HCT116 (cell line): Measurements from ENCODE around the gene TNFRSF8. TPM values are rescaled to one million over a fixed set of nuclear protein-coding genes. Genes with fewer than 3 reads are reported as not detected.

ENCODE experiments used
- ATAC-seq: fragments of 200-7000 bp; cut with Tn5 transposase; 2 replicates; pipeline ENCODE4 v1.9.1; 2020; ENCODE audit warnings: mild to moderate bottlenecking, moderate library complexity
- BruUV-seq: library from RNA; stranded (reverse); fragments of 400-500 nt; replicated peaks from 2 replicates; lab custom pipeline; 2021; lab: Mats Ljungman, UMichigan
- CTCF ChIA-PET: fragments of 300-600 bp; sonication (Branson Sonifier 250); formaldehyde crosslinking; loops from one replicate; lab custom pipeline; 2021; ENCODE audit warnings: antibody characterized with exemption; lab: Charles Lee
- POLR2A ChIA-PET: fragments of 300-600, 350-600 bp; sonication (Branson Sonifier 250); formaldehyde crosslinking; loops from one replicate; lab custom pipeline; 2021; ENCODE audit warnings: antibody characterized with exemption; lab: Charles Lee
- RAD21 ChIA-PET, 2 experiments: fragments of 300-600 bp; sonication (Branson Sonifier 250); formaldehyde crosslinking; loops; one replicate each; lab custom pipeline; 2023; ENCODE audit warnings: low total read pairs in 2 of 2; ENCODE audit not compliant: uncharacterized antibody in 2 of 2, unreplicated experiment in 2 of 2, low non-redundant PET in 1 of 2; lab: Charles Lee
- DNase-seq: peaks from one replicate; pipeline ENCODE4 v3.0.0-alpha.2; 2010; ENCODE audit warnings: low read depth, low spot score
- H2AFZ ChIP-seq: fragments of 200-600 bp; shearing (Covaris generic), sonication (generic); 2 replicates; pipeline ENCODE4 v1.6.1; 2017; ENCODE audit warnings: low read depth, mixed run types, mixed read lengths, antibody characterized with exemption, low read length; ENCODE audit not compliant: poor library complexity, severe bottlenecking
- H3K27ac ChIP-seq: 2 replicates; pipeline ENCODE4 v1.5.1; 2012; ENCODE audit warnings: low read depth, low read length
- H3K27me3 ChIP-seq: fragments of 200-600 bp; sonication (generic); 2 replicates; pipeline ENCODE4 v1.6.1; 2016; ENCODE audit warnings: mixed run types, low read length, mixed read lengths; ENCODE audit not compliant: insufficient read depth
- H3K36me3 ChIP-seq, 2 experiments: fragments of 200-500 bp in 1 of 2; fragments of 200-600 bp in 1 of 2; sonication (Bioruptor generic) in 1 of 2; sonication (generic) in 1 of 2; 2 replicates each; pipeline versions ENCODE4 v1.5.1 to v1.6.1; 2014 to 2016; ENCODE audit warnings: low read length in 2 of 2, inconsistent platforms in 1 of 2, mixed read lengths in 1 of 2, mixed run types in 1 of 2; ENCODE audit not compliant: insufficient read depth in 2 of 2, control insufficient read depth in 1 of 2
- H3K4me1 ChIP-seq, 2 experiments: fragments of 200-600 bp in 1 of 2; sonication (generic) in 1 of 2; 2 replicates each; pipeline versions ENCODE4 v1.5.1 to v1.6.1; 2012 to 2017; ENCODE audit warnings: low read length in 2 of 2, inconsistent platforms in 1 of 2, mild to moderate bottlenecking in 1 of 2, mixed read lengths in 1 of 2, mixed run types in 1 of 2, moderate library complexity in 1 of 2; ENCODE audit not compliant: insufficient read depth in 2 of 2, control insufficient read depth in 1 of 2
- H3K4me2 ChIP-seq: fragments of 200-600 bp; sonication (generic); 2 replicates; pipeline ENCODE4 v1.6.1; 2017; ENCODE audit warnings: mixed run types, low read length, mixed read lengths
- H3K4me3 ChIP-seq, 2 experiments: fragments of 200-600 bp in 1 of 2; sonication (generic) in 1 of 2; replicated peaks in 1 of 2; 2 replicates each; pipeline ENCODE4 v1.5.1; 2011 to 2016; ENCODE audit warnings: low read length in 2 of 2, control low read depth in 1 of 2, low read depth in 1 of 2, mild to moderate bottlenecking in 1 of 2, mixed read lengths in 1 of 2, mixed run types in 1 of 2
- H3K79me2 ChIP-seq: fragments of 200-600 bp; sonication (generic); 2 replicates; pipeline ENCODE4 v1.6.1; 2017; ENCODE audit warnings: mild to moderate bottlenecking, mixed run types, low read length, moderate library complexity, mixed read lengths; ENCODE audit not compliant: insufficient read depth
- H3K9ac ChIP-seq: fragments of 200-600 bp; sonication (generic); 2 replicates; pipeline ENCODE4 v1.6.1; 2016; ENCODE audit warnings: low read length, mixed read lengths
- H3K9me2 ChIP-seq: fragments of 200-600 bp; sonication (generic), shearing (Covaris generic); 2 replicates; pipeline ENCODE4 v1.6.1; 2017; ENCODE audit warnings: mixed run types, mild to moderate bottlenecking, moderate library complexity; ENCODE audit not compliant: insufficient read depth
- H3K9me3 ChIP-seq, 2 experiments: fragments of 200-500 bp in 1 of 2; fragments of 200-600 bp in 1 of 2; sonication (Bioruptor generic) in 1 of 2; sonication (generic) in 1 of 2; 2 replicates each; pipeline ENCODE4 v1.6.1; 2014 to 2017; ENCODE audit warnings: low read length in 2 of 2, mixed read lengths in 2 of 2, inconsistent platforms in 1 of 2, low read depth in 1 of 2, mild to moderate bottlenecking in 1 of 2, mixed run types in 1 of 2, moderate library complexity in 1 of 2; ENCODE audit not compliant: control insufficient read depth in 1 of 2, insufficient read depth in 1 of 2
- H4K20me1 ChIP-seq: fragments of 200-600 bp; sonication (generic), shearing (Covaris generic); 2 replicates; pipeline ENCODE4 v1.6.1; 2017; ENCODE audit warnings: mixed run types, mild to moderate bottlenecking, moderate library complexity; ENCODE audit not compliant: insufficient read depth
- CBX3 ChIP-seq: IDR thresholded peaks from 2 replicates; pipeline ENCODE4 v1.6.1; 2012; ENCODE audit warnings: low read depth
- CEBPB ChIP-seq: IDR thresholded peaks from 2 replicates; pipeline ENCODE4 v1.6.1; 2012; ENCODE audit warnings: low read depth
- EGR1 ChIP-seq: IDR thresholded peaks from 2 replicates; pipeline ENCODE4 v1.6.1; 2012; ENCODE audit warnings: low read depth
- ELF1 ChIP-seq: IDR thresholded peaks from 2 replicates; pipeline ENCODE4 v1.6.1; 2012; ENCODE audit warnings: low read depth, borderline replicate concordance
- EZH2 ChIP-seq: fragments of 200-600 bp; sonication (generic); IDR thresholded peaks from 2 replicates; pipeline ENCODE4 v1.6.1; 2017; ENCODE audit warnings: antibody characterized with exemption, mixed run types
- EZH2phosphoT487 ChIP-seq: fragments of 200-600 bp; IDR thresholded peaks from 2 replicates; pipeline ENCODE4 v1.6.1; 2018; ENCODE audit warnings: antibody characterized with exemption, borderline replicate concordance
- FOSL1 ChIP-seq: IDR thresholded peaks from 2 replicates; pipeline ENCODE4 v1.6.1; 2012; ENCODE audit warnings: low read depth
- JUND ChIP-seq: IDR thresholded peaks from 2 replicates; pipeline ENCODE4 v1.6.1; 2012
- POLR2A ChIP-seq: IDR thresholded peaks from 2 replicates; pipeline ENCODE4 v1.7.0; 2011; ENCODE audit warnings: borderline replicate concordance; ENCODE audit not compliant: insufficient read depth, insufficient read length; ENCODE audit errors: extremely low read depth
- POLR2AphosphoS5 ChIP-seq: IDR thresholded peaks from 2 replicates; pipeline ENCODE4 v1.6.1; 2011; ENCODE audit warnings: mild to moderate bottlenecking, low read depth, low read length, moderate library complexity
- RAD21 ChIP-seq: IDR thresholded peaks from 2 replicates; pipeline ENCODE4 v1.6.1; 2012; ENCODE audit warnings: low read depth, mild to moderate bottlenecking
- SIN3A ChIP-seq: IDR thresholded peaks from 2 replicates; pipeline ENCODE4 v1.6.1; 2012; ENCODE audit warnings: low read depth
- SRF ChIP-seq: IDR thresholded peaks from 2 replicates; pipeline ENCODE4 v1.6.1; 2012; ENCODE audit warnings: low read depth
- TCF7L2 ChIP-seq: IDR thresholded peaks from 2 replicates; pipeline ENCODE4 v1.7.0; 2011; ENCODE audit warnings: borderline replicate concordance, inconsistent platforms; ENCODE audit not compliant: insufficient read depth, insufficient read length; ENCODE audit errors: extremely low read depth
- YY1 ChIP-seq: IDR thresholded peaks from 2 replicates; pipeline ENCODE4 v1.6.1; 2011; ENCODE audit warnings: low read length, low read depth, moderate library complexity, mild to moderate bottlenecking; ENCODE audit not compliant: insufficient replicate concordance; ENCODE audit errors: extremely low read depth
- ZFX ChIP-seq: fragments of 450-650 bp; IDR thresholded peaks from 2 replicates; pipeline ENCODE4 v1.6.1; 2017
- ZNF274 ChIP-seq: fragments of 200-500 bp; sonication (Bioruptor generic); IDR thresholded peaks from 2 replicates; pipeline ENCODE4 v1.6.1; 2014; ENCODE audit warnings: mild to moderate bottlenecking, low read depth, low read length, inconsistent platforms
- intact Hi-C: fragments of 100-400 bp; cut with micrococcal nuclease; formaldehyde crosslinking; loops from 2 replicates; pipeline ENCODE4 v1.10.0; 2022
- total RNA-seq: library from RNA; stranded (reverse); gene quantifications from one replicate; pipeline ENCODE4 v1.2.1, GENCODE V29; 2021; ENCODE audit not compliant: unreplicated experiment
- TF ChIP-seq, protein P1 (sequence below): IDR thresholded peaks from 2 replicates; pipeline ENCODE4 v1.6.1; 2012
- TF ChIP-seq, protein P2 (sequence below): IDR thresholded peaks from 2 replicates; pipeline ENCODE4 v1.6.1; 2012
- TF ChIP-seq, protein P3 (sequence below): IDR thresholded peaks from 2 replicates; pipeline ENCODE4 v1.6.1; 2012; ENCODE audit warnings: low read depth
- TF ChIP-seq, protein P4 (sequence below): IDR thresholded peaks from 2 replicates; pipeline ENCODE4 v1.6.1; 2011; ENCODE audit warnings: mild to moderate bottlenecking, low read length, moderate library complexity; ENCODE audit not compliant: insufficient replicate concordance; ENCODE audit errors: extremely low read depth

Gene TNFRSF8
- total RNA-seq, 1 experiment from 2014 or later: 0.17 TPM

DNA sequence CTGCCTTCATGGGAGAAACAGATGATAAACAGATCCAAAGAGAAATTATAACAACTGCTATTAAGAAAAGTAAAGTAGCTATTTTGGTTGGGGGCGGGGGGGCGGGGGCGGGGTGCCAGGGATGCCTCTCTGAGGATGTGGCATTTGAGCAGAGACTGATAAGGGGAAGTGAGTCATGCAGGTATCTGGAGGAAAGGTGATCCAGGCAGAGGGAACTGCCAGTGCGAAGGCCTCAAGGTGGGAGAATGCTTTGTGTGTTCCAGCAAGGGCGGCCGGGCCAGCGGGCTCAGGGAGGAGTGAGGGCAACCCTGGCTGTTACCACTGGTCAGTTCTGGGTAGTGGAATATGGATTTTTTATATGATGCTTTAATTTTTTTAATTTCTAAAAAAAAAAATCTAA lies 96.7 kb downstream of the TNFRSF8 start:
- intact Hi-C loops: no loop called here
- Histone ChIP-seq H2AFZ (no peak overlapping the region), H4K20me1 (no peaks in the 10 kb centered on the region), H3K4me3 (no peak overlapping the region), H3K27ac (peak overlapping the region; percentile 56; the same call in 1 of the 2 replicates), H3K36me3 (no peaks in the 10 kb centered on the region), H3K79me2 (no peaks in the 10 kb centered on the region), H3K4me2 (peak overlapping the region; percentile 87; the same call in 1 of the 2 replicates), H3K9me3 (no peaks in the 10 kb centered on the region), H3K4me1 (peaks cover 42 to 72% of the 10 kb centered on the region in 2 experiments), H3K9ac (no peak overlapping the region), H3K9me2 (no peaks in the 10 kb centered on the region), H3K27me3 (no peaks in the 10 kb centered on the region)
- CTCF ChIA-PET: interaction anchor here (0.6 kb wide), 1 partner anchor 13 kb away, joined by 3 read pairs; no protein-coding TSS in a partner anchor
- no TSS peak for BruUV-seq
- DNase-seq: peak; percentile 47
- POLR2A ChIA-PET: interaction anchor here (0.5 to 1.6 kb wide), 6 partner anchors 16 to 587 kb away, joined by 3 to 7 read pairs (median 3); no protein-coding TSS in a partner anchor
- RAD21 ChIA-PET: interaction anchor here in 1 of 2 experiments (1.0 kb wide), 1 partner anchor 32 kb away, joined by 3 read pairs; no protein-coding TSS in a partner anchor
- ATAC-seq: peak; percentile 23; the same call in 1 of the 2 replicates
- TF ChIP-seq POLR2AphosphoS5 (peak; percentile 47; the same call in 1 of the 2 replicates), ELF1 (no peak), ZNF274 (no peak), CBX3 (peak; percentile 91), JUND (peak; percentile 83), CEBPB (no peak), ZFX (no peak), SIN3A (no peak; the same call in none of the 2 replicates), YY1 (peak; percentile 32), EZH2phosphoT487 (no peak), TCF7L2 (no peak), EGR1 (no peak), SRF (no peak), RAD21 (no peak), EZH2 (no peak), POLR2A (no peak), FOSL1 (peak; percentile 75)
- TF ChIP-seq, protein P1, sequence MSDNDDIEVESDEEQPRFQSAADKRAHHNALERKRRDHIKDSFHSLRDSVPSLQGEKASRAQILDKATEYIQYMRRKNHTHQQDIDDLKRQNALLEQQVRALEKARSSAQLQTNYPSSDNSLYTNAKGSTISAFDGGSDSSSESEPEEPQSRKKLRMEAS: peak; percentile 59
- TF ChIP-seq, protein P2, sequence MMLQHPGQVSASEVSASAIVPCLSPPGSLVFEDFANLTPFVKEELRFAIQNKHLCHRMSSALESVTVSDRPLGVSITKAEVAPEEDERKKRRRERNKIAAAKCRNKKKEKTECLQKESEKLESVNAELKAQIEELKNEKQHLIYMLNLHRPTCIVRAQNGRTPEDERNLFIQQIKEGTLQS: no peak
- TF ChIP-seq, protein P3, sequence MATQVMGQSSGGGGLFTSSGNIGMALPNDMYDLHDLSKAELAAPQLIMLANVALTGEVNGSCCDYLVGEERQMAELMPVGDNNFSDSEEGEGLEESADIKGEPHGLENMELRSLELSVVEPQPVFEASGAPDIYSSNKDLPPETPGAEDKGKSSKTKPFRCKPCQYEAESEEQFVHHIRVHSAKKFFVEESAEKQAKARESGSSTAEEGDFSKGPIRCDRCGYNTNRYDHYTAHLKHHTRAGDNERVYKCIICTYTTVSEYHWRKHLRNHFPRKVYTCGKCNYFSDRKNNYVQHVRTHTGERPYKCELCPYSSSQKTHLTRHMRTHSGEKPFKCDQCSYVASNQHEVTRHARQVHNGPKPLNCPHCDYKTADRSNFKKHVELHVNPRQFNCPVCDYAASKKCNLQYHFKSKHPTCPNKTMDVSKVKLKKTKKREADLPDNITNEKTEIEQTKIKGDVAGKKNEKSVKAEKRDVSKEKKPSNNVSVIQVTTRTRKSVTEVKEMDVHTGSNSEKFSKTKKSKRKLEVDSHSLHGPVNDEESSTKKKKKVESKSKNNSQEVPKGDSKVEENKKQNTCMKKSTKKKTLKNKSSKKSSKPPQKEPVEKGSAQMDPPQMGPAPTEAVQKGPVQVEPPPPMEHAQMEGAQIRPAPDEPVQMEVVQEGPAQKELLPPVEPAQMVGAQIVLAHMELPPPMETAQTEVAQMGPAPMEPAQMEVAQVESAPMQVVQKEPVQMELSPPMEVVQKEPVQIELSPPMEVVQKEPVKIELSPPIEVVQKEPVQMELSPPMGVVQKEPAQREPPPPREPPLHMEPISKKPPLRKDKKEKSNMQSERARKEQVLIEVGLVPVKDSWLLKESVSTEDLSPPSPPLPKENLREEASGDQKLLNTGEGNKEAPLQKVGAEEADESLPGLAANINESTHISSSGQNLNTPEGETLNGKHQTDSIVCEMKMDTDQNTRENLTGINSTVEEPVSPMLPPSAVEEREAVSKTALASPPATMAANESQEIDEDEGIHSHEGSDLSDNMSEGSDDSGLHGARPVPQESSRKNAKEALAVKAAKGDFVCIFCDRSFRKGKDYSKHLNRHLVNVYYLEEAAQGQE: no peak
- TF ChIP-seq, protein P4, sequence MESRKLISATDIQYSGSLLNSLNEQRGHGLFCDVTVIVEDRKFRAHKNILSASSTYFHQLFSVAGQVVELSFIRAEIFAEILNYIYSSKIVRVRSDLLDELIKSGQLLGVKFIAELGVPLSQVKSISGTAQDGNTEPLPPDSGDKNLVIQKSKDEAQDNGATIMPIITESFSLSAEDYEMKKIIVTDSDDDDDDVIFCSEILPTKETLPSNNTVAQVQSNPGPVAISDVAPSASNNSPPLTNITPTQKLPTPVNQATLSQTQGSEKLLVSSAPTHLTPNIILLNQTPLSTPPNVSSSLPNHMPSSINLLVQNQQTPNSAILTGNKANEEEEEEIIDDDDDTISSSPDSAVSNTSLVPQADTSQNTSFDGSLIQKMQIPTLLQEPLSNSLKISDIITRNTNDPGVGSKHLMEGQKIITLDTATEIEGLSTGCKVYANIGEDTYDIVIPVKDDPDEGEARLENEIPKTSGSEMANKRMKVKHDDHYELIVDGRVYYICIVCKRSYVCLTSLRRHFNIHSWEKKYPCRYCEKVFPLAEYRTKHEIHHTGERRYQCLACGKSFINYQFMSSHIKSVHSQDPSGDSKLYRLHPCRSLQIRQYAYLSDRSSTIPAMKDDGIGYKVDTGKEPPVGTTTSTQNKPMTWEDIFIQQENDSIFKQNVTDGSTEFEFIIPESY: no peak
